GM23248 (cell line): ENCODE results near the gene TEX26.

ENCODE experiments used
- EZH2 ChIP-seq: fragments of 200-600 bp; sonication (generic); IDR thresholded peaks from 2 replicates; pipeline ENCODE4 v1.6.1; 2018; ENCODE audit warnings: antibody characterized with exemption, mild to moderate bottlenecking; ENCODE audit not compliant: insufficient read depth, poor library complexity, severe bottlenecking
- EZH2phosphoT487 ChIP-seq: fragments of 200-600 bp; sonication (generic); IDR thresholded peaks from 2 replicates; pipeline ENCODE4 v1.6.1; 2018; ENCODE audit warnings: antibody characterized with exemption, moderate library complexity, mild to moderate bottlenecking, low read depth; ENCODE audit not compliant: insufficient read depth

DNA sequence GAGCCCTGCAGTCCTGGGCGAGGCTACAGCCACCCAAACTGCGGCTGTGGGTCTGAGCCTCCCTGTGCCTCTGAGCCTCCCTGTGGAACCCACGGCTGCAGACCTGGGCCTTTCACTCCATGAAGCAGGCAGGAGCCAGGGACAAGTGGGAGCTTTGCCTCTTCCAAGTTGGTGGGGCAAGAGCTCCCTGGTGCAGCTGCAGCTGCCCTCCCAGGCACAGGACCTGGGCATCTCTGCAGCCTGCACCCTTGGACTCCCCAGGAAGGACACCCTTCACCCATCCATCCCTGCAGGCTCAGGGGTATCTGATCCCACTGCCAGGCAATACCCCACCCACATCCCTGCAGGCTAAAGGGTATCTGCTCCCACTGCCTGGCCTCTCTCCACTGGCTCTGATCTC is 2.3 kb downstream of the TEX26 start:
- no peak for TF ChIP-seq EZH2phosphoT487
- no peak for TF ChIP-seq EZH2
